Panc1 (cell line): ENCODE results near the gene NOS3.

ENCODE experiments used
- CTCF ChIP-seq: fragments of 450-650 bp; IDR thresholded peaks from 2 replicates; pipeline ENCODE4 v1.5.1; 2017; ENCODE audit warnings: mild to moderate bottlenecking
- POLR2AphosphoS5 ChIP-seq: IDR thresholded peaks from 2 replicates; pipeline ENCODE4 v1.6.1; 2012; ENCODE audit warnings: mild to moderate bottlenecking, low read depth, low read length, moderate library complexity
- SIN3A ChIP-seq: IDR thresholded peaks from 2 replicates; pipeline ENCODE4 v1.6.1; 2012; ENCODE audit warnings: low read depth, mild to moderate bottlenecking, low read length, moderate library complexity, borderline replicate concordance; ENCODE audit not compliant: insufficient read depth

- no peak for TF ChIP-seq CTCF
- no peak for TF ChIP-seq POLR2AphosphoS5
- no peak for TF ChIP-seq SIN3A
These were observed 40.2 kb downstream of the NOS3 start for GRCh38 chr7:151031011-151031410.
